Suppressor macrophage (primary cell): ENCODE data around the gene GDPGP1.
A peak's percentile ranks its signal among the peaks of the same experiment; 100 is the strongest.
"Not testable (repeated sequence)": the region's sequence is repeated elsewhere in the genome, so short reads cannot be mapped to it uniquely, and the experiment has no call there.

ENCODE experiments used
- DNase-seq, 4 experiments: peaks; one replicate each; pipeline ENCODE4 v3.0.0-alpha.2; 2020 to 2022

GDPGP1 gene

GRCh38 chr15:90261811-90262210 lies 27.8 kb downstream of the GDPGP1 start:
- no peak for DNase-seq

- DNase-seq = no peak
Observed at GRCh38 chr15:90262426-90262825, 28.4 kb downstream of the GDPGP1 start.

GRCh38 chr15:90264671-90265070 lies 30.7 kb downstream of the GDPGP1 start:
- peak; percentile 50 to 72 (median 64) for DNase-seq

GRCh38 chr15:90265271-90266060 lies 31.5 kb downstream of the GDPGP1 start, which contains the start of gene NGRN:
NGRN (plus strand) TSS chr15:90265672; CDS start chr15:90265713, 41 bp downstream.
- peak; percentile 90 to 95 (median 93) for DNase-seq

GRCh38 chr15:90266061-90266431 lies 32.0 kb downstream of the GDPGP1 start:
- peak; percentile 38 to 64 (median 47) for DNase-seq

- DNase-seq = peak in 1 of 4 experiments; percentile 20
Observed at GRCh38 chr15:90266485-90266884, 32.5 kb downstream of the GDPGP1 start.

- no peak for DNase-seq
Observed at GRCh38 chr15:90268415-90268814, 34.4 kb downstream of the GDPGP1 start.

- DNase-seq = no peak
Observed at GRCh38 chr15:90270502-90271150, 36.6 kb downstream of the GDPGP1 start.

- no peak for DNase-seq
Observed at GRCh38 chr15:90271459-90272166, 37.6 kb downstream of the GDPGP1 start.

- not testable (repeated sequence) for DNase-seq
Observed at GRCh38 chr15:90278467-90278866, 44.5 kb downstream of the GDPGP1 start.

- not testable (repeated sequence) for DNase-seq
Observed at GRCh38 chr15:90280743-90281142, 46.7 kb downstream of the GDPGP1 start.

GRCh38 chr15:90281637-90282036 lies 47.6 kb downstream of the GDPGP1 start:
- peak; percentile 22 to 67 (median 52) for DNase-seq

GRCh38 chr15:90286678-90287077 lies 52.7 kb downstream of the GDPGP1 start:
- DNase-seq = peak in 3 of 4 experiments; percentile 40 to 55 (median 48)

- peak in 1 of 4 experiments; percentile 12 for DNase-seq
Observed at GRCh38 chr15:90287101-90287500, 53.1 kb downstream of the GDPGP1 start.

GRCh38 chr15:90287946-90288345 lies 53.9 kb downstream of the GDPGP1 start:
- DNase-seq = no peak

GRCh38 chr15:90291679-90292356 lies 57.8 kb downstream of the GDPGP1 start:
- DNase-seq = no peak

- peak; percentile 67 to 83 (median 74) for DNase-seq
Observed at GRCh38 chr15:90293040-90293810, 59.2 kb downstream of the GDPGP1 start.

- DNase-seq = no peak
Observed at GRCh38 chr15:90294159-90294558, 60.1 kb downstream of the GDPGP1 start.

GRCh38 chr15:90294601-90295269 lies 60.7 kb downstream of the GDPGP1 start:
- no peak for DNase-seq

GRCh38 chr15:90295270-90295648 lies 61.2 kb downstream of the GDPGP1 start:
- no peak for DNase-seq
